H1 (cell line): ENCODE data around the gene FHL1. TPM values are rescaled to one million over a fixed set of nuclear protein-coding genes. Genes with fewer than 3 reads are reported as not detected.

Experiments used
- RAD21 ChIP-seq, 2 experiments: IDR thresholded peaks in 1 of 2; conservative IDR thresholded peaks in 1 of 2; 2 replicates each; pipeline ENCODE4 v1.6.1; 2011; ENCODE audit warnings: low read depth in 2 of 2, low read length in 2 of 2, improper control_type of control experiment in 1 of 2, inconsistent platforms in 1 of 2, mild to moderate bottlenecking in 1 of 2, moderate library complexity in 1 of 2
- SIX5 ChIP-seq: IDR thresholded peaks from 2 replicates; pipeline ENCODE4 v1.6.1; 2011; ENCODE audit warnings: mild to moderate bottlenecking, low read depth, low read length
- polyA plus RNA-seq, 7 experiments: library from polyadenylated mRNA; depleted of rRNA in 3 of 7; stranded (reverse) in 5 of 7; unstranded in 2 of 7; fragments of >200 nt in 5 of 7; fragments of 200-250 nt in 2 of 7; gene quantifications; 1 replicate in 5 of 7; 2 replicates in 1 of 7; 4 replicates in 1 of 7; pipeline versions ENCODE4 v1.2.1 to v1.2.3, GENCODE V29; 2011 to 2013; ENCODE audit warnings: missing spikeins in 2 of 7, mixed read lengths in 2 of 7
- total RNA-seq: library from RNA; stranded (reverse); fragmentation: NEBNext Ultra II Directional; extraction: Animal tissue kit (Norgen Biotek cat#: 25700); gene quantifications from 2 replicates; pipeline ENCODE4 v1.2.1, GENCODE V29; 2021

Gene FHL1
- total and polyA plus RNA-seq, 2 of the 8 experiments (the other 6 are each of a cell fraction or from before 2014, with no cell fraction given) = 45.0 to 56.5 TPM

- no peak for TF ChIP-seq RAD21 (IDR thresholded peaks at IDR 0.05 in 1 of 2, conservative IDR thresholded peaks at IDR 0.05 in 1 of 2; ENCODE audit: low read depth in 2 of 2, low read length in 2 of 2)
- TF ChIP-seq SIX5 = no peak
Observed at GRCh38 chrX:136179133-136179532, 31.8 kb downstream of the FHL1 start (continued).
